Ureter (tissue), 1 donor: ENCODE measurements around the gene ADPRHL1. TPM values are rescaled to one million over a fixed set of nuclear protein-coding genes. Genes with fewer than 3 reads are reported as not detected.
"Not testable (repeated sequence)": the region's sequence is repeated elsewhere in the genome, so short reads cannot be mapped to it uniquely, and the experiment has no call there.

Experiments used
- DNase-seq: peaks from one replicate; pipeline ENCODE4 v3.0.0-alpha.2; 2020; ENCODE audit warnings: low spot score
- total RNA-seq: library from RNA; stranded (reverse); gene quantifications from one replicate; pipeline ENCODE4 v1.2.4, GENCODE V29; 2023
- donor health status: DM: yes; HTN: yes; CAD: no.

ADPRHL1 gene
- total RNA-seq, 1 donor from 2014 or later, result 4.2 TPM

DNA sequence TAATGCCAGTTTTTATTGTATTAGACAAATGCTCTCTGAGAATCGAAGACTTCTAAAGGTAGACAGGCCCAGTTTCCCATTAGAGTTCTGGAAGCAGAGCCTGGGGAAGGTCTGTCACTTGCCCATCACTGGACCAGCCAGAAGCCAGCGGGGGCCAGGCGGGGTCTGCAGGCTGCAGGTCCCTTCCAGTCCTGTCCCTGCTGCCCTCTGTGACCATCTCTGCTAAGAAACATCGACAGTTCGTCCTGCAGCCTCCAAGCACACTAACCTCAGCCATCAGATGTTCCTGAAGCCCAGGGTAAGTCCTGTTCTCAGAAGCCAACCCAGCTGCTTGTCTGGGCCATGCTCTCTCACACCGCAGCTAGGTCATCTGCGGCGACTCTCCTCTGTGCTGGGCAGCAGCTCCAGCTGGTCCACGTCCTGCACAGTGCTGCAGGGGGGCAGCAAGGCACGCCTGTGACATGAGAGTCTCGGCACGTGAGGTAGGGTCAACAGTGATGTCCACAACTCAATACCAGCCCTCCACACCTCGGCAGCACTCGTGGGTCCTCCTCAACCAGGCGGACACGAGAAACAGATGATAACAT lies 2.9 kb upstream of the ADPRHL1 start:
- DNase-seq, result no peak

DNA sequence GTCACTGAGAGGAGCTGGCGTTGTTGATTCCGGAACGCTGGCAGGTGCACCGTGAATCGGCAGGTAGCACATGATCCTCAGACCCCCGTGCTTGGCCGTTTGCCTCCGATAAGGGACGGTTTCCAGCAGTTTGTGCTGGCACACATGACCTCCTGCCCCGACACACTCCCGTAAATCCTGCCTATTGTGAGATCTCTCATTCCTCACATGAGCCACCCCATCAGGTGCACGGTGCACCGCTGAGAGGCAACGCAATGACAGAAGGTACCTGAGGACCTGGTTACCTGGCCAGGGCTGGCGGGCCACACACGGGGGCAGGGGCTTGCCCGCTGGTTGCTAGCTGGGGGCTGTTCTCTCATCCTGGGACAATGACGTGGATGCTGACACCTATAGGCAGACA lies 2.1 kb upstream of the ADPRHL1 start:
- no peak for DNase-seq

DNA sequence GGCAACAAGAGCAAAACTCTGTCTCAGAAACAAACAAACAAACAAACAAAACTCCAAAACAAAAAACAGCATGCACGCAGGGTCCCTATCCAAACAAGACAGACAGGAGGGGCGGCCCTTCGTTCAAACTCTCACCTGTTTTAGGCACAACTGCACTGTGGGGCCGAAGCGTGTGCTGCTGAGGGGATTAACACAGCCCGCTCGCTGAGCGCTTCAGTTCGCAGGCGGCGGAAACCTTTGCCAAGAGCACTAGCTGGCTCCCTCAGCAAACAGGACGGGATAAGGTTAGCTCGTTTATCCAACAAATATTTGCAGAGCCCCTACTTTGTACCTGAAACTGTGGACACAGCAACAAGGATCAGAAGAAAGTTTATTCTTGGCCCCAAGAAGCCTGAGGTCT lies 1.6 kb upstream of the ADPRHL1 start:
- DNase-seq, result no peak

DNA sequence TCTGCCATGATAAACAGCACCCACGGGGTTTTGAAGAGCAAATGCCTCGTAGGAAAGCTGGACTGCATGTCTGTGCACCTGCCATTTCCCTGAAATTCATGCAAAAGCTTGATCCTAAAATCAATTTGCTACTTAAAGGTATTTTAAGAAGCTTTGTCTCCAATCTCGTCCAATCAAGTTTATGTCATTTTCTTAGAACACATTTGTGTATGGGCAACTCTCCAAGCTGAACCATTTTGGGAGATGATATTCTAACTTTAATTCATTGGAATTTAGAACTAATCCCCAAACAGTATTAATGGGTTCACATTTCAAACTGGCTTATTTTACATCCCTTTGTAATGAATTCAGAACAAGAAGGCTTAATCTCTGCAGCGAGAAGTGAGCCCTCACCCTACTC lies 822 bp downstream of the ADPRHL1 start:
- no peak for DNase-seq

DNA sequence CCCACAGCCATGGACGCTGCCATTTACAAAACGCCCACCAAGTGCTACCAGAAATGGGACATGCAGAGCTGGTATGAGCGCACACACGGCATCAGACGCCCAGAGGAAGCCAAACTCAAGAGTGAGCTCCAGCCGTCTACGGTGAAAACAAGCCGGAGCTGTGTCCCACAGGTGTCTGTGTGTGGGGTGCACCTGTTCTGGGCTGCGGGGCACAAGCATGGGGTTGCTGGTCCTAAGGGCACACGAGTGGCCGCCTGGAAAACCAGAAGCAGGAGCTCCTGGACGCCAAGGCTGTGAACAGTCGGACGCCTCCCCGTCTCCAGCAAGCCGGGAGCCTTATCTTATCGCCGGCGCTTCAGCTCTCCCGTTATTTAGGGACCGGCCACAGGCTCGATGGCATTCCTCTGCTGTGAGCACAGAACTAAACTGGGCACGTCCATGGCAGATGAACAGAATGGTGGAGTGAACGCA lies 1.3 kb downstream of the ADPRHL1 start:
- DNase-seq, result no peak

DNA sequence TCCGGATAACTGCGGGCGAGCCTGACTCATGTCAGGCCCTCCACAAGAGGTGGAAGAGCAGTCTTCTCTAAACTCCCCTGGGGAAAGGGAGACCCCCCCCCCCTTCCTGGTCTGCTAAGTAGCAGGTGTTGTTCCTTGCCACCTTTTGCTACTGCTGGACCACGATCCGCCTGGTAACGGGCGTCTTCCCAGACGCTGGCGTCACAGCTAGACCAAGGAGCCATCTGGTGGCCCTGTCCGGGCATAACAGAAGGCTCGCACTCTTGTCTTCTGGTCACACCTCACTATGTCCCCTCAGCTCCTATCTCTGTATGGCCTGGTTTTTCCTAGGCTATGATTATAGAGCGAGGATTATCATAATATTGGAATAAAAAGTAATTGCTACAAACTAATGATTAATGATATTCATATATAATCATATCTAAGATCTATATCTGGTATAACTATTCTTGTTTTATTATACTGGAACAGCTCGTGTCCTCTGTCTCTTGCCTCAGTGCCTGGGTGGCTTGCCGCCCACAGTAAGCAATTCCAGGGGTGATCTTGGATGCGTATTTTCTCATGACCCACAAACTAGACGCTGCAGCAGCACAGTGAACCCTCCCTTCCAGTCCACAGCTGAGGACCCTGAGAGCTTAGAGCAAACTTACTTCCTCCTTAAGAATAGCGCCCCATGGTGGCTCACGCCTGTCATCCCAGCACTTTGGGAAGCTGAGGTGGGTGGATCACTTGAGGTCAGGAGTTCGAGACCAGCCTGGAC lies 2.2 kb downstream of the ADPRHL1 start:
- DNase-seq, result not testable (repeated sequence)

DNA sequence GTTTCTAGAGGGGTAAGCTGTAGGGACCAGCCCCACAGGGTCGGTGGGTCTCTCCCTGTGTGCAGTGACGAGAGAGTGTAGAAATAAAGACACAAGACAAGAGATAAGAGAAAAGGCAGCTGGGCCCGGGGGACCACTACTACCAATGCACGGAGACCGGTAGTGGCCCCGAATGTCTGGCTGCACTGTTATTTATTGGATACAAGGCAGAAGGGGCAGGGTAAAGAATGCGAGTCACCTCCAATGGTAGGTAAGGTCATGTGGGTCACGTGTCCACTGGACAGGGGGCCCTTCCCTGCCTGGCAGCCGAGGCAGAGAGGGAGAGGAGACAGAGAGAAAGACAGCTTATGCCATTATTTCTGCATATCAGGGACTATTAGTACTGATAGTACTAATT lies 2.9 kb downstream of the ADPRHL1 start:
- DNase-seq, result not testable (repeated sequence)

DNA sequence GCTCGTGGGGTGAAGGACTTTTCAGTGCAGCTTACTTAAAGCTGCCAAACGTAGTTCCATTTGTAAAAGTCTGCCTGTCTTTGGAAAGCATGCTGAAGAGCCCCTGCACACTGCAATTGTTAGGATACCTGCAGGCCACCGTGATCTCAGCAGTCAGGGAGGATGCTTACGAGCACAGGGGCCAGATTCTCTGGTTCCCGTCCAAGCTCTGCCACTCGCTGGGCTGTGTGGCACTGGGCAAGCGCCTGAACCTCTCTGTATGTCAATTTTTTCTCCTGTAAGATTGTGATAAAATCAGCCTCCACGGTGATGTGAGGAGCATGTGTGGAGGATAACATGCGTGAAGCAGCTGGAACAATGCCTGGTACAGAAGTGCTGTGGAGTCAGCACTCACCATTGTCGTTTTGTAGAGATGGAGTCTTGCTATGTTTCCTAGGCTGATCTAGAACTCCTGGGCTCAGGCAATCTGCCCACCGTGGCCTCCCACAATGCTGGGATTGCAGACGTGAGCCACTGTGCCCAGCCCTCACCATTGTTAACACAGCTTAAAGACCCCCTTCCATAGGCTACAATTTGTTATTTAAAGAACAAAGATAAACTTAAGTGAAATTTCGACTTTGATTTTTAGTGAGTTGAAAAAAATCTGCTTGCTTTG lies 3.5 kb downstream of the ADPRHL1 start:
- DNase-seq, result no peak

DNA sequence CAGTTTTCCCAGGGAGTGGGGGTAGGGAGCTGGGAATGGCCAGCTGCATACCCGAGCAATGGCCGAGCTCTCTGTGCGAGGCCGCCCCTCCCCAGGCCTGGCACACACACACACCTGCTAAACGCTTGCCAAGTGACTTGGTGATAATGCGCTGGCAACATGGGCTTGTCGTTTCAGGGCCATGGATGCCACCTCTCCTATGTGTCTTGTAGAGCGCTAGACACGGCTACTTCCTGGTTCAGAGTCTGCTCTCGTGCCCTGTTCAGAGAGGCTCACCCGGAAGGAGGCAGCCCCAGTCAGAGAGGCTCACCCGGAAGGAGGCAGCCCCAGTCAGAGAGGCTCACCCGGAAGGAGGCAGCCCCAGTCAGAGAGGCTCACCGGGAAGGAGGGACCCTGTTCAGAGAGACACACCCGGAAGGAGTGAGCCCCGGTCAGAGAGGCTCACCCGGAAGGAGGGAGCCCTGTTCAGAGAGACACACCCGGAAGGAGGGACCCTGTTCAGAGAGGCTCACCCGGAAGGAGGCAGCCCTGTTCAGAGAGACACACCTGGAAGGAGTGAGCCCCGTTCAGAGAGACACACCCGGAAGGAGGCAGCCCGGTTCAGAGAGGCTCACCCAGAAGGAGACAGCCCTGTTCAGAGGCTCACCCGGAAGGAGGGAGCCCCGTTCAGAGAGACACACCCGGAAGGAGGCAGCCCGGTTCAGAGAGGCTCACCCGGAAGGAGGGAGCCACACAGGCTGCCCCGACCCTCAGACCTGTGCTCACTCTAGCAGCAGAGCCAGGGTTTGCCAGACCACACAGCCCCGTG lies 4.2 kb downstream of the ADPRHL1 start:
- DNase-seq, result peak; percentile 69

DNA sequence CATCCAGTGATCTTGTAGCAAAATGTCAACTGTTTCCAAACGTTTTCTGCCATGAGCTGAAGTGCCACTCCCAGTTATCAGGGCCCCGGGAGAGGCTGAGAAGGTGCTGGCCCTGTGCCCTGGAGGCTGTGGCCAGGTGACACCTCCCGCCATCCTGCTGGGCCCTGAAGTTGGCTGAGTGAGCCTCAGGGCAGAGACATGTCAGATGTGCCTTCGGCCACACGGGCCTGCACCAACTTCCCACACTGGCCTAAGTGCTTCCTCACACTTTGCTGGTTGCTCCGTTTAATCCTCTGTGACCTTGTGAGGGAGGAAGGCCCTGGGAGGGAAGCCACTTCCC lies 4.8 kb downstream of the ADPRHL1 start:
- DNase-seq, result no peak

DNA sequence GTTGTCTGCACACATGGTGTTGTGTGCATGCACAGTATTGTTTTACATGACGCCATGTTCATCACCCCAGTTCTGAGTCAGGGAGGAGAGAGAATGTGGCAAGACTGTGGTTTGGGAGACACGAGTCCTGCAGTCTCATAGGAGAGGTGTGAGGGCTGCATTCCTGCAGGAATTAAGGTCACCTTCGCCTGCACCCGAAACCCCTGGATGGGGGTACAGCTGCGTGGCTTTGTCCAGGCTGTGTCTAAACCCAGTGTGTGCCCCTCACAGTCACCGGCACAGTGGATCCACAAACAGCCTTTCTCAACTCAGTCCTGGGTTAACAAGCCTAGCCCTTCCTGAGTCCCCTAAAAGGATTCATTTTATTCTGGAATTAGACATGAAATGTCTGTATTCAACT lies 5.7 kb downstream of the ADPRHL1 start:
- DNase-seq, result no peak

DNA sequence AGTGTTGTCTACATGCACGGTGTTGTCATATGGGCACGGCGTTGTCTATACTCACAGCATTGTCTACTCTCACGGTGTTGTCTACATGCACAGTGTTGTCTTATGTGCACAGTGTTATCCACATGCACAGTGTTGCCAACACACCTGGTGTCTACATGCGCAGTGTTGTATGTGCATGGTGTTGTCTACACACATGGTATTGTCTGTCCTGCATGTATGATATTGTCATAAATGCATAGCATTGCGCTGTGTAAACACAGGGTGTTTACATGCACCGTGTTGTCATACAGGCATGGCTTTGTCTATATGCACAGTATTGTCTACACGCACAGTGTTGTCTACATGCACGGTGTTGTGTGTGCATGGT lies 6.8 kb downstream of the ADPRHL1 start:
- DNase-seq, result no peak

DNA sequence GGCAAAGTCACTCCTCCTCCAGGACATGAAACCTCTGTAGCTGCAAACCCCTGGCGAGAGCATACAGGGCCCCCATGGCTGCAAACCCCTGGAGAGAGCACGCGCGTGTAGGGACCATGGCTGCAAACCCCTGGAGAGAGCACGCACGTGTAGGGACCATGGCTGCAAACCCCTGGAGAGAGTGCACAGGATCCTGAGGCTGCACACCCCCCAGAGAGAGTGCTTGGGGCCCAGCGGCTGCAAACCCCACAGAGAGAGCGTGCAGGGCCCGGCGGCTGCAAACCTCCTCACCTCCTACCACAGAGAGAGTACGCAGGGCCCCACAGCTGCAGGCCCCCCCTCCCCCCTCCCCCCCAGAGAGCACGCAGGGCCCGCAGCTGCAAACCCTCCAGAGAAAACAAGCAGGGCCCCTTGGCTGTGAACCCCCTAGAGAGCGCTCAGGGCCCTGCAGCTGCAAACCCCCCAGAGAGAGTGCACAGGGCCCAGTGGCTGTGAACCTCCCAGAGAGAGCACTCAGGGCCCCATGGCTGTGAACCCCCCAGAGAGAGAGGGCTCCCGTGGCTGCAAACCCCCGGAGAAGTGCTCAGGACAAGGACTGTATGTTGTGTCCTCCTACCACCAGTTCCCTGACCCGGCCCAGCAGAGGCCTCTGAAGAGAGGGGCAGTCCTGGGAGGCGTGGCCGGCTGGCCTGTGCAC lies 7.3 kb downstream of the ADPRHL1 start:
- no peak for DNase-seq

DNA sequence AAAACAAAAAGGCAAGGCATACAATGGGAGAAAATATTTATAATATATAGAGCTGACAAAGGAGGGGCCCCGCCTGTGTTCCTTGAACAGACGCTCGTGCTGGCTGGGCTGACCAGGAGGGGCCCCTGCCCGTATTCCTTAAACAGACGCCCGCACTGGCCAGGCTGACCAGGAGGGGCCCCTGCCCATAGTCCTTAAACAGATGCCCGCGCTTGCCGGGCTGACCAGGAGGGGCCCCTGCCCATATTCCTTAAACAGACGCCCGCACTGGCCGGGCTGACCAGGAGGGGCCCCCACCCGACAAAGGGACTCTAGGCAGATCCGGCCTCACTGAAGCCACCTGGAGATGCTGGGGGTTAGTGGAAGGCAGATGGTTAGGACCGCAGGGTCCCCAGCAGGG lies 9.3 kb downstream of the ADPRHL1 start:
- no peak for DNase-seq

DNA sequence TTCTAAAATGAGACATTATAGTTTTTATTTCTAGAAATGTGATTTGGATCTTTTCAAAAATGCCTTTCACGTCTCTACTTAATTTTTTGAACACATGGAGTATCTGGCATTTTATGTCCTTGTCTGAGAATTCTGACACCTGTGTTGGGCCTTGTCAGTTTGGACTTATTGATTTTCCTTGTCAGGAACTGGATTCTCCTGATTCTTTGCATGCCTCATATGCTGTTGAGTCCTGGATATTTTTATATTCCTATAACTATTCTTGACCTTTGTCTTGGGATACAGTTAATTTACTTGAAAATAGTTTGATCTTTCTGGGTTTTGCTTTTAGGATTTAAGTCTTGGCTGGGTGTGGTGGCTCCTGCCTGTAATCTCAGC lies 10.3 kb downstream of the ADPRHL1 start:
- no peak for DNase-seq

DNA sequence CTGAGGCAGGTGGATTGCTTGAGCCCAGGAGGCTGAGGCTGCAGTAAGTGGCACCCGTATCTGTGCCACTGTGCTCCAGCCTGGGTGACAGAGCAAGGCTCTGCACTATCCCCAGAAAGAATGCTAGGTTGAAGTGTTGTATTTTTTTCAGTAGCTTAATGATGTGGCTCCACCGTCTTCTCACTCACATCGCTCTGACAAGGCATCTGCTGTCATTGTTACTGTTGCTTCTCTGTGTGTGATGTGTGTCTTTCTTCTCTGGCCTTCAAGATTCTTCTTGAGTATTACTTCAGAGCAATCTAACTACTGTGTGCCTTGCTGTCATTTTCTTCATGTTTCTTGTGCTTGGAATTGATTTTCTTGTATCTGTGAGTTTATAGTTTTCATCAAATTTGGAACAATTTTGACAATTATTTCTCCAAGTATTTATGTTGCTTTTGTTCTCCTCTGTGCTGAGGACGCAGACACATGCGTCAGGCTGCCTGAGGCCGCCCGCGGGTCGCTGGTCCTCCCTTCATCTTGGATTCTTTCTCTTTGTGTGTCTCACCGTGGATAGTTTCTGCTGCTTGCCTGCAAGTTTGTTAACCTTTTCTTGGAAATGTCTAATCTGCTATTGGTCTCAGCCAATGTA lies 10.8 kb downstream of the ADPRHL1 start:
- no peak for DNase-seq

DNA sequence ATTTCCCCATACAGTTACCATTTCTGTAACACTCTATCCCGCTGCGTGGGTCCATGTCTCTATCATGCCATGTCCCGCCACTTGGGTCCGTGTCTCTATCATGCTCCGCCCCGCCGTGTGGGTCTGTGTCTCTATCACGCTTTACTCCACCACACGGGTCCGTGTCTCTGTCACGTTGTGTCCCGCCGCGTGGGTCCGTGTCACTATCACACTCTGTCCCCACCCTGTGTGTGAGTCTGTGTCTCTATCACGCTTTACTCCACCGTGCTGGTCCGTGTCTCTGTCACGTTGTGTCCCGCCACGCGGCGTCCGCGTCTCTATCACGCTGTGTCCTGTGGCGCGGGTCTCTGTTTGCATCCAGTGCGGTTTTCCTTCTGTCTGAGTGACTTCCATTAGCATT lies 11.6 kb downstream of the ADPRHL1 start:
- no peak for DNase-seq

DNA sequence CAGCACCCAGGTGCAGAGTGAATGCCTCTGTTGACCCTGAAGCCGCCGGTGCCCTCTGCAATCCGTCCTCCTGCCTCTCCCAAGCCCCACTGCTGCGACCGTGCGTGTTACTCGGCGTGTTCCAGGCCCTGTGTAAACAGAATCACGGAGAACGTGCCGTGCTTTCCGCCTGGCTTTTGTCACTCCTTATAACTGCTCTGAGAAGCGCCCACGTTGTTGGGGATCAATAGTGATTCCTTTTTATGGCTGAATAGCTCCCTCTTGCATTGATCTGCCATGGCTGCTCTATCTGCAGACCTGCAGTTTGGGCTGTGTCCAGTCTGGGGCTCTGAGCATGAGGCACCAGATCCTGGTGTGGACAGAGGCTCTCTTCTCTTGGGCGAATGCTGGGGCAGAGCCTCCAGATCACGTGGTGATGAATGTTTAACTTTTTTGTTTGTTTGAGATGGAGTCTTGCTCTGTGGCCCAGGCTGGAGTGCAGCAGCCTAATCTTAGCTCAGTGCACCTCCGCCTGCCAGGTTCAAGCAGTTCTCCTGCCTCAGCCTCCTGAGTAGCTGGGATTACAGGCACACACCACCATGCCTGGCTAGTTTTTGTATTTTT lies 15.8 kb downstream of the ADPRHL1 start:
- no peak for DNase-seq

DNA sequence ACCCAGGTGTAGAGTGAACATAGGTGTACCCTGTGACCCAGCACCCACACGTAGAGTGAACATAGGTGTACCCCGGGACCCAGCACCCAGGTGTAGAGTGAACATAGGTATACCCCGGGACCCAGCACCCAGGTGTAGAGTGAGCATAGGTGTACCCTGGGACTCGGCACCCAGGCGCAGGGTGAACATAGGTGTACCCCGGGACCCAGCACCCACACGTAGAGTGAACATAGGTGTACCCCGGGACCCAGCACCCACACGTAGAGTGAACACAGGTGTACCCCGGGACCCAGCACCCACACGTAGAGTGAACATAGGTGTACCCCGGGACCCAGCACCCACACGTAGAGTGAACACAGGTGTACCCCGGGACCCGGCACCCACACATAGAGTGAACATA lies 16.4 kb downstream of the ADPRHL1 start:
- DNase-seq, result not testable (repeated sequence)

DNA sequence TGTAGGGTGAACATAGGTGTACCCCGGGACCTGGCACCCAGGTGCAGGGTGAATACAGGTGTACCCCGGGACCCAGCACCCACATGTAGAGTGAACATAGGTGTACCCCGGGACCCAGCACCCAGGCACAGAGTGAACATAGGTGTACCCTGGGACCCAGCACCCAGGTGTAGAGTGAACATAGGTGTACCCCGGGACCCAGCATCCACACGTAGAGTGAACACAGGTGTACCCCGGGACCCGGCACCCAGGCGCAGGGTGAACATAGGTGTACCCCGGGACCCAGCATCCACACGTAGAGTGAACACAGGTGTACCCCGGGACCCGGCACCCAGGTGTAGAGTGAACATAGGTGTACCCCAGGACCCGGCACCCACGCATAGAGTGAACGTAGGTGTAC lies 17.4 kb downstream of the ADPRHL1 start:
- DNase-seq, result not testable (repeated sequence)

DNA sequence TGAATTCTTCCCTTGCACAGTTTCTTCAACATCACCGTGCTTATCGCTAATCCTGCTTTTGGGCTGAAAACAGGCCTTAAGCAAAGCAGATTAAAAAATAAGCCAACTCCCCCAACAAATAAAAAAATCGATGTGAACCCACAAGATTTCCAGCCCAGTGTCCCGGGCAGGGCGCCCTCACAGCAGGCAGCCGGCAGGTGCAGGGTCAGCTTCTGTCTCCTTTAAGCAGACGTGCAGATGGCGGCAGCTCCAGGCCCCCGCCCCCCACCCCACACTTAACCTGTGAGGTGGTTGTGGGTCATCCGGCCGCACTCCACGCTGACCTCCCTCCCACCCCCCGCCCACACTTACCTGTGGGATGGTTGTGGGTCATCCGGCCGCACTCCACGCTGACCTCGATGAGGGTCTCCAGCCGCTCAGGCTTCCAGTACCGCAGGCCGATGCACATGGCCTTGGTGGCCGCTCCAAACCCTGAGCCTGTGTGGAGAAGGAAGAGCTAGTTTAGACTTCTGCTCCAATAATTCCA lies 19.8 kb downstream of the ADPRHL1 start:
- no peak for DNase-seq
